ENCODE results near the gene TST.
A peak's percentile ranks its signal among the peaks of the same experiment; 100 is the strongest.

TST gene

DNA sequence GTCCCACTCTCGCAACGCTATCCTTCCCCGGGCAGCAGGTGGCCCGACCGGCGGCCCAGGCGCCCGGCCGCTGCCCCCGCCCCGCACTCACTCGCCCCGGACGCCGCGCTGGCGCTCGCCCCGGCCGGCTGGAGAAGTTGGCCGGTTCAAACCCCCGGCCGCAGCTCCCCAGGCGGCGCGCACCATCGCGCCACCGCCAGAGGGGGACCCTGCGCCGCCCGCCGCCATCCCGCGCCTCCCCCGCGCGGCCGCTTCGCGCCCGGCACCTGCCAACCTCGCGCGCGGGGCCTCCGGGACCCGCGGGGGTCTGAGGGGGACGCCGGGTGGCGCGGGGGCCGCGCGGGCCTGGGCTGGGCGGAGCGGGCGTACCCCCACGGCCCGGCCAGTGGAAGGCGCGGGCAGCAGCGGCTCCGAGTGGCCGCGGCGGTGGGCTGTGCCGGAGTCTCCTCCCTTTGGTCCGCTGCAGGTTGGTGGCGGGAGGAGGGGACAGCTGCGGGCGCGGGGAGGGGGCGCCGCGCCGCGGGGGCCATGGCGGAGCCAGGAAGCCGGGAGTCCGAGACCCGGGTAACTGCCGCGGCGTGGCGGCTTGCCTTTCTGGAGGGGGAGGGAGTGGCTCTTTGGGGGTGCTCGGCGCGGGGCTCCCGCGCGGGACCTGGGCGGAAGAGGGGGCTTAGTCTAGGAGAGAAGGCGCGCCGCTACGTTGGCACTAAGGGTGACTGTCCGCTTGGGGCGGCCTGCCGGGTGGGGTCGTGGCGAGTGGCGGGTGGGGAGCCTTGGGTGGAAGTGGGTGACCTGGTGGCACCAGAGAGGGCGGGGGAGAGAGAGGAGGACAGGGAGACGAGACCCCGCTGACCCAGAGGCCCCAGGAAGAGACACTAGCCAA, at the start of gene TST, which contains the start of gene MPST:
TSS of gene TST (minus strand) at position 139 of the 883 bp plus-strand sequence. CDS start 715 bp downstream, outside the sequence.
TSS of gene MPST (plus strand) at position 434 of the 883 bp plus-strand sequence. CDS start at position 529, 95 bp downstream.
- DNase-seq (ENCODE audit: insufficient read length, low spot score) (peak; percentile 96), FAIRE-seq (peak; percentile 68)

DNA sequence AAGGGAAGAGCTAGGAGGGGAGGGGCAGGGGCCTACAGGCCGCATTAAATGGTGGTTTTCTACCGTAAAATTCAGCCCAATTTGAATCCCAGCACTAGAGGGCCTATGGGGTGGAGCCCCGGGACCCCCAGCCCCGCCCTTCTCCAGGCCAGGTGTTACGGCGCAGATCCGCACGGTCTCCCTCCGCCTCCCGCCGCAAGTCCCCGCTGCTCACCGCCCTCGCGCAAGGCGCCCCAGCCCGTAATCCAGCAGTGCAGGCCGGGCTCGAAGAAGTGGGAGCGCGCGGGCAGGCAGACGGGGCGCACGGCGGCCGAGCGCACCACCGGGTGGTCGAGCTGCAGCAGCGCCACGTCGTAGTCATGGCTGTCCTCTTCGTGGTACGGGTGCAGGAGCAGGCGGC, 49.6 kb upstream of the TST start:
- no peak for FAIRE-seq

DNA sequence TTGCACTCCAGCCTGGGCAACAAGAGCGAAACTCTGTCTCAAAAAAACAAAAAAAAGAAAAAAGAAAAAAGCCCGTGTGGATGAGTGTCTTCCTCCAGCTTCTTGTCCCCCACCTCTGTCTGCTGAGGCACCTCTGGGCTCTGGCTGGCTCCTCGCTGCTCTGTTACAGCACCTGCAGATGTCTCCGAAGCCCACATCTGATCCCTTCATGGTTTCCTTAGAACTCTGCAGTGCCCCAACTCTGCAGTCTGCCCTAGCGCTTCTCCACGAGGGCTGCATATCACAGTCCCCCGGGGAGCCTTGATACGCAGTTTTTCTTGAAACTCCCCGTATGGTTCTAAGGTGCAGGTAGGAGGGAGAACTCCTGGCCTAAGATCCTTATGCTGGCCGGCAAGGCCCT, 48.2 kb upstream of the TST start:
- FAIRE-seq: no peak
- no peak for DNase-seq (ENCODE audit: insufficient read length, low spot score)

More for the DNA sequence above, 49.6 kb upstream of the TST start:
- no peak for DNase-seq (ENCODE audit: insufficient read length, low spot score)

DNA sequence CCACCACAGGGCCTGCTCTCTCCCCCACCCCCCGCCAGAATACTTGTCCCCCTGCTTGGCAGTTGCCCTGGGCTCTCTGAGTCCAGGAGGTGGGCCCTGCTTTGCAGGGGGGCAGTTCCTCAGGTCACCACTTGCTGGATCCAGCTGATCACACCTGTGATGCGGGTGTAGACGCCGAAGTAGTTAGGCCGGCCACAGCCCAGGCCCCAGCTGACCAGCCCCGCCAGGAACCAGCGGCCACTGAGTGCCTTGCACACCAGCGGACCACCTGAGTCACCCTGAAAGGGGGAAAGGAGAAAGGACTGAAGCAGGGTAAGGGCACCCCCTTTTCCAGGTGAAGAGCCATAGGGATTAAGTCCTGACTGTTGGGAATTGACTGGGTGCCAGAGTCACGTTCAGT, 46.7 kb upstream of the TST start:
- DNase-seq (ENCODE audit: insufficient read length, low spot score) (no peak), FAIRE-seq (no peak)

DNA sequence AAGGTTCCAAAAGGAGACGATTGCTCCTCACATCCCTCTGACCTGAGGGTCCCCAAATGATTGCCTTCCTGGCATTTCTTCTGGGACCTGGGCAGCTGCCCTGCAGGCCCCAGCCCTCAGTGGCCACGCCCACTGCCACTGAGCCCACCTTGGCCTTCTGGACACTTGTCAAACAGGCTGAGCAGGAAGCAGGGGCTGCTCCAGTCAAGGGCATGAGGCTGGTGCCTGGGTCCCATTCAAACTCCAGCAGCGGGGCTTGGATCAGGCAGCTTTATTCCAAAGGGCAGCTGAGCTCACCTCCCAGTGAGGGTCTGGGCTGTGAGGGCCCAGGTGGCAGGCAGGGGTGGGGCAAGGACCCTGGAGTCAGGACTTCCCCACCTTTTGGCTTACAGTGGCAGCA, 45.9 kb upstream of the TST start:
- FAIRE-seq: no peak
- DNase-seq (ENCODE audit: insufficient read length, low spot score): no peak

DNA sequence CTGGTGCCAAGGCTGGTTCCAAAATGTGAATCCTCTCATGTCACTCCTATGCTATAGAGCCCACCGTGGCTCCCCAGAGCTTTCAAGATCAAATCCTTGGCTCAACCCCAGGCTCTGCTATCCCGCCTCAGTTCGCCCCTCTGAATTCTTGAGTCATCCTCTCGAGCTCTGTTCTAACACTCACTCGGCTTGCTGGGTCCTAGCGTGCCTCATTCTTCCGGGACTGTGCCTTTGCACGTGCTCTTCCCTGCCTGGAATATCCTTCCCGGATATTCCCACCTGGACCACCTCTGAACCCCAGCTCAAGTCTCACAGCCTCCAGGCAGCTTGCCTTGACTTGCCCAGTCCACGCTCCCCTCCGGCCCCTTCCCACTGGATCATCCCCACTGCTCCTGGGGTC, 45.3 kb upstream of the TST start:
- no peak for FAIRE-seq
- no peak for DNase-seq (ENCODE audit: insufficient read length, low spot score)

DNA sequence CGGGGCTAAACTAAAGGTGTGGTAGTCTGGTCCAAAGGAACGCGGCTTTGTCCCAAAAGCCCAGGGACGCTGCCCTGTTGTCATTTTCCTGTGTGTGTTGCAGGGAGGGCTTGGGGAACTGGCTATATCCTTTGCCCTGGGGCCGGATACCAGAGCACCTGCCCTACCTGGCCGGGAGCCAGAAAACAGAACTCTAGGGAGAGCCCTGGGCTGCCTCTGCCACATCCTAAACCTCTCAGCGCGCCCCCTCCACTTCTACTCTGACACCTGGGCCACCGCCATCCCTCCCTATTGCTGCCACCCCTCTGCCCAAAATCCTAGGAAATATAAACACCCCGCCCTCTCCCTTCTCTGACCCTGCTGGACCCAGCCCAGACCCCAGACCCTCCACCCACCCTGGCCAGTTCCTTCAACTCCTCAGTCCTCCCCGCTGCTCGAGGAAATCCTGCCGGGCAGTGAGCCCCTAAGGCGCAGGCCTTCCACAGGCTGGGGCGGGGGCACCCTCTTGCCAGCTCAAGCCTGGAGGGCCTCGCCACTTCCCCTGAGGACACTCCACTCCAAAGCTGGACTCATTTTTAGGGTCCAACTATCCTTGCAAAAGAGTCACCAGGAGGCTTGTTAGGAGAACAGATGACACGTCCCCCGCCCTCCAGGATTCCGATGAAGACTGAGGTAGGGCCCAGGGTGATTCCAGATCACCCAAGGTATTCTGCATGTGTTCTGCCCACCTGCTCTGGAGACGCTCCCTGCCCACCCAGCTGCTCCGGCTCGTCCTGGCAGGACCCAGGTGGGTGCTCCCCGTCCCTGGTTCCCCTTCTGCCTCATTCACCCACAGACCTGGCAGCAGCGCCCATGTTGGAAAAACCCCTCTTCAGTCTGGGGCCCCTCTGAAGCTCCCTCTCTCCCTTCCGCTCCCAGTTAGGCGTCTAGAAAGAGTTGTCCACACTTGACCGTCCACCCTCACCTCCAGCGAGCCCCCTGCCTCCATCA, 44.5 kb upstream of the TST start:
- DNase-seq (ENCODE audit: insufficient read length, low spot score) (no peak), FAIRE-seq (no peak)

DNA sequence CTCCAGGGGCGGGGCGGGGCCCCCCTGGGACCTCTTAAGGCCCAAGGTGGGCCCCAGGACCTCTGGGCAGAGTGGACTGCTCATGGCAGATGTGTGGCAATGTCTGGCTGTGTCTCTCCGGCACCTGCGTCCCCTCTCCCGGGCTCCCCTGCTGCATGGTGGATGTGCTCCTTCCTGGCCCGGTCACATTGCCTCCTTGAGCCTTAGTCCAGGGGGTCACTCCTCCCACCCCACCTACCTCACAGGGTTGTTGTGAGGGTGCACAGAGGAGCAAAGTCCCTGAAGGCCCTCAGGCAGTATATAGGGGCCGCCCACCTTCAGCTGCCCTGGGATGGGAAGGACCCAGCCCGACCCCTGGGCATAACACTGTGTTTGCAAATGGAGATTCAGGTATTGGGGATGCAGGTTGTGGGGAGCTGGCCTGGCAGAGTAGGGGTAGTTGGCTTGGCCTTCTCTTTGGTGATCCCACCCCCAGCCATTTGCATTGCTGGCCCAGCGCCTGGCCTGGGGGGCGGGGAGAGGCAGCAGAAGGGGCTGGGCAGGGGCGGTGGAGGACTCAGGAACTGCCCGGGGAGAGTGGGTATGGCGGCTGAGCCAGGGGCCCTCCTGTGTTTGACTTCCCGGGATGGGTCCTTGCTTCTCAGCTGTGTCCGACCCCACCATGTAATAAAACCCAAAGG, 43.6 kb upstream of the TST start:
- FAIRE-seq: no peak
- no peak for DNase-seq (ENCODE audit: insufficient read length, low spot score)

DNA sequence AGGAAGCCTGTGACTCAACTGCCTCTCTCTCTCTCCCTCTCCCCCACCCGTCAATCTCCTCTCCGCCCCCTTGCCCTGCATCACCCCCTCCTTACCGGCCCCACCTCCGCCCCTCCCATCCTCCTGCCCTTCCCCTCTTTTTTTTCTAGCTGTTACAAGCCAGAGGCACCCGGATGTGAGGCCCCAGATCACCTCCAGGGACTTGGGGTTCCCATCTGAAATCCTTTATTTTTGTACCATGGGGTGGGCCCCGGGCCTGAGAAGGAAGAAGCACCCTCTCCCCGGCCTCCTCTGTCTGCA, 43.1 kb upstream of the TST start:
- DNase-seq (ENCODE audit: insufficient read length, low spot score): no peak
- no peak for FAIRE-seq

DNA sequence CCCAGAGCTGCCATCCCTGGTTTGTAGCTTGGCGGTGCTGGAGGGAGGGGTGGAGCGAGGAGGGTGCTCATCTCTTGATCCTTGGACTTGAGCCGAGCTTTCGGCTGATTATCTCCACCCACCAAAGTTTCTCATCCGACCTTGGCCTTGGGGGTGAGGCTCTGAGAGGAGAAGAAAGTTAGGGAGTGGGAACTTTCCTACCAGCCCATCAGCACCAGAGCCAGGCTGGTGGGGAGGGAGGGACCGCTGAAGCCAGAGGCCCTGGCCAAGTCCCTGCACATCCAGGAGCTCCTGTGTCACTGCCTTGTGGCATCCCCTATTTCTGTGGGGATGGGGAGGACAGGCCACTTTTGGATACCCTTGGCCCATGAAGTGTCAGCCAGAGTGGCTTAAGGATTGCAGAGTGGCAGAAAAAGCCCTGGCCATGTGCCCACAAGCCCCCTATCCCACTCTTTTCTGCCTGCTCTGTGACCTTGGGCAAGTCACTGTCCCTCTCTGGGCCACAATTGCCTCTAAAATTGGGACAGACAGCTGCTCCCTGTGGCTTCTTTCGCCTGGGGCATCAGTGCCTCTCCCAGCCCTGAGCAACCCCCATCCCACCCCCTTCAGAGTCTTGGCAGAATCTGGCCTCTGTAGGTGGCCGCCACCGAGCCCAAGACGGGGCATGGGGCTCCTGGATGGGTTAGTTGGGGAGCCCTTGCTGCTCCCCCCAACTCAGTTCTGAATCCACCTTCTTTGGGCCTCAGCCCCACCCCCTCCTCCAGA, 42.5 kb upstream of the TST start:
- DNase-seq (ENCODE audit: insufficient read length, low spot score): no peak
- FAIRE-seq: no peak

DNA sequence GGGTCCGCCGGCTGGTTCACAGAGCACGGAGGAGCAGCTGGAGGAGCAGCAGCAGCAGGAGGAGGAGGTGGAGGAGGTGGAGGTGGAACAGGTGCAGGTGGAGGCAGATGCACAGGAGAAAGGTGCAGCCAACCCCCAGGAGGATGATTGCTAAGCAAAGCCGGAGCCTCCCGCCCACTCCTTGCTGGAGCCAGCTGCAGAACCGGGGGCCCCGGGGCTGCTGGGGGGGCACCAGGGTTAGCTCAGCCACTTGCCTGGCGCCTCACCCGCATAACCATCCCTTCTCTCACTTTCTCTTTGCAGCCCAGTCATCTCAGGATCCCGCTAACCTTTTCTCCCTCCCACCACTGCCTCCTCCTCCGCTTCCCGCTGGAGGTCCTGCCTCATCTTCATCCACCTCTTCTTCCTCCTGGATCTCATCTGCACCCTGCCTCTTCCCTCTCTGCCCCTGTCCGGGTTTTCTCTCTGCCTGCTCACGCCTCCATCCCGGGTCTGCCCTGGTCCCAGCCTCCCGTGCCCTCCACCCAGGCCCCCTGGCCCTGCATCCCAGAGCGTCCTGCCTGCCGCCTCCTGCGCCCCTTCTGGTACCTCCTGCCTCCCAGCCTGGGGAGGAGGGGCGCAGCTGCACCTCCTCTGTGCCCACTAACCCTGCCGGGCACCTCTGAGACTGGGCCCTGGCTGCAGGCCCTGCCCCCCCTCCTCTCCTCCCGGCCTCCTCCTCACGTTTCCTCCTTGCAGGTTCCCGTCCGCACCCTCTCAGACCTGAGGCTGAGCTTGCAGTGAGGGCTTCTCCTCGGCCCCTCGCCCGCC, 41.8 kb upstream of the TST start:
- no peak for FAIRE-seq
- DNase-seq (ENCODE audit: insufficient read length, low spot score): peak; percentile 56

DNA sequence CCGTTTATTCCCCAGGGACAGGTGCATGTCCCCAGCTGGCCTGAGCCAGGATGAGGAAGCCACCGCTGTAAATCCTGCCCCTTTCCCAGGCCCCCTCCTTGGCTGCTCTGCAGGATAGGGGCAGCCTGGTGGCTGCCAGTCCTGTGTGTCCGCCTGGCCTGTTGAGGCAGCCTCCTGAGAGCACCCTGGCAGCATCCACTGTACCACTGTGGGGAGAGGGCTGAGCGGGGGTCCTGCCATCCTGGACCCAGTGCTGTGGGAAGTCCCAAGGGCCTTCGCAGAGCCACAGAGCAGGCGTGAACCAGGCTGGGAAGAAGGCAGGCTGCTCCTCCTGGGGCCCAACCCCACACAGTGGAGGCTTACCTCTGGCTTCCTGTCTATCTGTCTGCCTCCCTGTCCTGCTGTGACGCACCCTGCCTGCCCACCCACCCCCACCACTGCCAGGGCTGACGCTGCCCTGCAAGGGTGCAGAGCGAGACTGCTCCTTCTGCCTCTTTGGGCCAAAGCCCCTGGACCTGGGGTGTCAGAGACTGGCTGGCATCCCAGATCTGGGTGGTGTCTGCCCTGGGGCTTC, 40.7 kb upstream of the TST start:
- no peak for FAIRE-seq
- no peak for DNase-seq (ENCODE audit: insufficient read length, low spot score)

DNA sequence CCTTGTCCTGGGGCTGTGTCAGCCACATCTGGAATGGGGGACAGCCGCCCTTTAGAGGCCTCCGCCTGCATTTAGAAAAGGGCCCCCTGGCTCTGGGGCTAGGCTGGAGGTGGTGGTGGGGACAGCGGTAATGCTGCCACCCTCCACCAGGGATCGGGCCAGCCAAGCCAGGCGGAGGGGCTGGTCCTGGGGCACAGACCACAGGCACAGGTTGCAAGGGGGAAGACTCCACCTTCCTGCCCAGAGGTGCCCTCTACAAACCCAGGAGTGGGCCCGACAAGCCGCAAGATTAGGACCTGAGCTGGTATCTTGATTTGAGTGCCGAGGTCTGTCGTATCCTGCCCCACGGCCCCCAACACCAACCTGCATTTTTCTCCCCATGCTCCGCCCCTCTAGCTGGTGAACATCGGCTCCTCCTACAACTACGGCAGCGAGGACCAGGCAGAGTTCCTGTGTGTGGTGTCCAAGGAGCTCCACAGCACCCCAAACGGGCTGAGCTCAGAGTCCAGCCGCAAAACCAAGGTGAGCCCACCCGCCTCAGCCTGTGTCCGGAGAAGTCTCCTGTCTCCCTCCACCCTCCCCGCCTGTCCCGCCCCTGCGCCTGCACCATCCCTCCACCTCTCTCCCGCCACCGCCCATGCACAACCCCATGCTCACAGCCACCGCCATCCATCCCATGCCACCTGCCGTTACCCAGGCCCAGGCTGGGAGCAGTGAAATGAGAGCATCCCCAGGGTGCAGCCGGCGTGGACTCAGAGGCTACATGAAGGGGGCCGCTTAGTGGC, 39.9 kb upstream of the TST start:
- FAIRE-seq (no peak), DNase-seq (ENCODE audit: insufficient read length, low spot score) (no peak)

DNA sequence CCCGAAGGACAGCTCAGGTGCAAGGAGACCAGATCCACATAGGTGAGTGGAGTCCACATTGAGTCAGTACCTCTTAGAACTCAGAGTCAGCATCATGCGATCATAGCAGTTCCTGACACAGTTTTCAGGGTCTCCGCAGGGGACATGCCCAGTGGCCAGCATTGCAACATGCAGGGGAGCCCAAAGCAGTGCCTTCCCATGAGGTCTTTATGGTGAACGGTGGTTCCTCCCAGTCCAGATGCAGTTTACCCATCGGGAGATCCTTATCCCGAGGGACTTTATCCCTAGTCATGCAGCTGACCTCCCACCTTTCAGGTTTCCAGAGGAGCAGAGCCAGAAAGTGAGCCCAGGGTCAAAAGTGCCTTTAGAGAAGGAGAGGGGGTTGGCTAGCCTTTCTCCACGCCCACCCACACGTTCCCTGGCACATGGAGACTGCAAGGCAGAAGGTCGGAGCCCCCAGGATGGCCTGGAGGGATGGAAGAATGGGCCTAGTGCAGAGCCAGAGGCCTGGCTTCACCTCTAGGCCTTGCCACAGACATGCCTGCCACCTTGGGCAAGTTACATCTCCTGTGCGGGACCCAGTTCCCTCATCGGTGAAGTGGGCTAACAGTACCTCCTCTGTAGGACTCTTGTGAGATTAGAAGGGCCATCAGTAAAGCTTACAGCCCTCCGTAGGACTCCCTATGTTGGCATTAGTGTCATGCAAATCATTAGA, 38.7 kb upstream of the TST start:
- DNase-seq (ENCODE audit: insufficient read length, low spot score): no peak
- no peak for FAIRE-seq

DNA sequence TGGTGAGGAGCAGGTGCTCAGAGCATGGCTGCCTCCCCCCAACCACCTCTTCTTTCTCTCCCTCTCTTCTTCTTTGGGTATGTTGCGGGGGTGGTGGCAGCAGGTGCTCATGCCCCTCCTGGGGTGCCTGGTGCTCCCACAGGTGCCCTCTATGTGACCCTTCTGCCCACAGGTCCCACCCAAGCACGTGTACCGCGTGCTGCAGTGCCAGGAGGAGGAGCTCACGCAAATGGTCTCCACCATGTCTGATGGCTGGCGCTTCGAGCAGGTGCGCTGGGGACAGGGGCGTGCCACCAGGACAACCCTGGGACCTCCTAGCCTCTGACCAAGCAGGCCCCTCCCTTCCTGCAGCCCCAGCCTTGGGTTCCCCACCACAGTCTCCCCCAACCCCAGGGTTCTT, 38.0 kb upstream of the TST start:
- FAIRE-seq: no peak
- no peak for DNase-seq (ENCODE audit: insufficient read length, low spot score)

DNA sequence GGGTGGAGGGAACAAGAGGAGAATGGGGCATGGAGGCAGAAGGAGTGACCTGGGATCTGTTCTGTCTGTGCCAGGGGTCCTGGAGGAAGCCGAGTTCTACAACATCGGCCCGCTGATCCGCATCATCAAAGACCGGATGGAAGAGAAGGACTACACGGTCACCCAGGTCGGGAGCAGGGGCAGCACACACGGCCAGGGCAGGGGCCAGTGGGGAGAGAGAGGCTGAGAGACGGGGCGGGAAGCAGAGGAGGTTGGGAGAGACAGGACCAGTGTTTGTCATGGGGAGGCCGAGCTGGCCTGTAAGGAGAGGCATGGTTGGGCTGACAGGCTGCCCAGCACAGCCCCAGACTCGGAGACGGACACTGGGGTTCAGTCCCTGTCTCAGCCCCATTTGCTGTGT, 37.0 kb upstream of the TST start:
- FAIRE-seq (no peak), DNase-seq (ENCODE audit: insufficient read length, low spot score) (no peak)

DNA sequence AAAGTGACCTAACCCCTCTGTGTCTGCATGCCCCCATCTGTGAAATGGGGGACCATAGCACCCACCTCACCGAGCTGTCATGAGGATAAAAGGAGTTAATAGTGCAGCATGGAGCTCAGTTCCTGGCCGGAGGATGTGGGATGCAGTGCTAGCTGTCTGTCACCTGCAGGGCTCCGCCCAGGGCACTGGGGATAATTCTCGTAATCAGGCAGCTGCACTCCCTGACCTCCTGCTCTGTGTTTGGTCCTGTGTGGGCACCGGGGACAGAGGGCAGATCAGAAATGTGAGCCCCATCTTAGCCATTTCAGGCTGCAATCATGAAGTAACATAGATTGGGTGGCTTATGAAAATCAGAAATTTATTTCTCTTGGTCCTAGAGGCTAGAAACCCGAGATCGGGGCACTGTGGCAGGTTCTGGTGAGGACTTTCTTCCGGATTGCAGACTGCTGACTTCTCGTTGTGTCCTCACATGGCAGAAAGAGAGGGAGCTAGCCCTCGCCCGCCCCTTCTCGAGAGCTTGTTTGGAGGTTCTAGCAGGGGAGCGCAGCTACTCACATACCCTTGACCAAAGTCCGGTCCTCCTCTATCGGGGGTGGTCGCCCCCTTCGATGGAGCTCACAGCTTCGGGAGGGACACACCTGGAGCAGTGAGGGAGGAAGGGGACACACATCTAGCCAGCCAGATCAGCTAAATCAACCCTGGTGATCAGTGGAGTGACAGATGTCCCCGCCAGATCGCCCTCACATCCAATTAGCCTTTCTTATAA, 35.5 kb upstream of the TST start:
- no peak for FAIRE-seq

More for the DNA sequence above, 35.5 kb upstream of the TST start:
- DNase-seq (ENCODE audit: insufficient read length, low spot score): no peak

Measured in GM19239 (cell line).